ENCODE data around the gene HACD2. TPM values are rescaled to one million over a fixed set of nuclear protein-coding genes. Genes with fewer than 3 reads are reported as not detected.

Gene HACD2
- total RNA-seq, 1 experiment from 2014 or later = 27.4 TPM

- H3K27ac Mint-ChIP-seq = no peak overlapping the region
- Histone ChIP-seq H4K91ac (ENCODE audit: insufficient read length, low read depth, low read length) (no peak overlapping the region), H3K27ac (ENCODE audit: insufficient read length, low read depth, low read length) (no peak overlapping the region), H3K4me1 (ENCODE audit: insufficient read depth, low read length) (no peaks in the 10 kb centered on the region), H4K20me1 (ENCODE audit: control insufficient read depth, insufficient read depth, insufficient read length) (no peaks in the 10 kb centered on the region), H2AK5ac (ENCODE audit: insufficient read length, low read length) (no peak overlapping the region), H3K9me3 (ENCODE audit: control insufficient read depth, low read depth, low read length) (no peaks in the 10 kb centered on the region), H3K14ac (ENCODE audit: insufficient read depth, low read length) (no peak overlapping the region), H3K79me2 (ENCODE audit: insufficient read depth, low read length) (no peaks in the 10 kb centered on the region), H2BK20ac (ENCODE audit: low read depth, low read length, poor library complexity, severe bottlenecking) (no peak overlapping the region), H3T11ph (ENCODE audit: low read length) (no peak overlapping the region), H3K4me2 (ENCODE audit: insufficient read depth, insufficient read length, low read length) (no peak overlapping the region), H2BK15ac (ENCODE audit: low read depth, low read length) (no peak overlapping the region), H4K8ac (replicated peaks; ENCODE audit: insufficient read length, low read depth, low read length) (no peak overlapping the region), H3K56ac (ENCODE audit: insufficient read length, low read depth, low read length) (no peak overlapping the region), H2BK120ac (ENCODE audit: low read depth, low read length, poor library complexity, severe bottlenecking) (no peak overlapping the region), H2BK12ac (ENCODE audit: insufficient read length, low read depth, low read length) (no peak overlapping the region), H3K9ac (ENCODE audit: extremely low read depth, insufficient read length, low read length) (no peak overlapping the region), H3K23me2 (ENCODE audit: insufficient read length, low read depth, low read length, poor library complexity, severe bottlenecking) (no peaks in the 10 kb centered on the region), H3K79me1 (ENCODE audit: insufficient read depth, low read depth, low read length, poor library complexity, severe bottlenecking) (no peaks in the 10 kb centered on the region), H4K5ac (ENCODE audit: insufficient read length, low read depth, low read length) (no peak overlapping the region), H3K23ac (ENCODE audit: insufficient read length, low read depth, low read length) (no peak overlapping the region), H2BK5ac (ENCODE audit: insufficient read length, low read length) (no peak overlapping the region), H3K4ac (ENCODE audit: low read depth, low read length) (no peak overlapping the region), H3K18ac (ENCODE audit: insufficient read length, low read depth, low read length) (no peak overlapping the region), H2AFZ (ENCODE audit: low read length) (no peak overlapping the region), H3K27me3 (ENCODE audit: insufficient read depth, low read length) (0 out of 2 replicates have a peak, but pooled peaks cover under 1% of the 10 kb centered on the region)
- H3K9me3 Mint-ChIP-seq = no peaks in the 10 kb centered on the region
- H3K27me3 Mint-ChIP-seq (ENCODE audit: low read depth) = peaks cover 10% of the 10 kb centered on the region
- DNase-seq = no peak
- TF ChIP-seq CTCF (conservative IDR thresholded peaks at IDR 0.05) = no peak
- no CpG with 5 or more reads among the region's 10 CpGs for WGBS (ENCODE audit: extremely low coverage, insufficient read length, low lambda C conversion rate)
- no peak overlapping the region for H3K4me3 Mint-ChIP-seq
- H3K4me1 Mint-ChIP-seq = peaks cover 0 to 9% of the 10 kb centered on the region in 2 experiments; a peak in 1 of 4 replicates
- no peaks in the 10 kb centered on the region for H3K36me3 Mint-ChIP-seq (ENCODE audit: insufficient read depth in 1 of 3, low read depth in 3 of 3)
These were observed 105.0 kb downstream of the HACD2 start for GRCh38 chr3:123479891-123480290.

All from H9 (cell line).